Activated naive CD4-positive, alpha-beta T cell treated with anti-CD3 and anti-CD28 coated beads, Interleukin-2, amount 50 U/mL, for 24 hours (primary cell): ENCODE measurements around the gene SLC6A8.

Experiments
- H3K27ac Mint-ChIP-seq: one replicate; pipeline ENCODE4 v1.8.0; 2021; ENCODE audit warnings: mild to moderate bottlenecking, mixed read lengths
- H3K27me3 Mint-ChIP-seq: one replicate; pipeline ENCODE4 v1.8.0; 2021; ENCODE audit warnings: mixed read lengths
- H3K36me3 Mint-ChIP-seq: one replicate; pipeline ENCODE4 v1.8.0; 2021; ENCODE audit warnings: mixed read lengths
- H3K4me1 Mint-ChIP-seq: one replicate; pipeline ENCODE4 v1.8.0; 2021; ENCODE audit warnings: mixed read lengths
- H3K4me3 Mint-ChIP-seq: one replicate; pipeline ENCODE4 v1.8.0; 2021; ENCODE audit warnings: mild to moderate bottlenecking, mixed read lengths
- H3K9me3 Mint-ChIP-seq: one replicate; pipeline ENCODE4 v1.8.0; 2021; ENCODE audit warnings: mixed read lengths

The SLC6A8 gene

DNA sequence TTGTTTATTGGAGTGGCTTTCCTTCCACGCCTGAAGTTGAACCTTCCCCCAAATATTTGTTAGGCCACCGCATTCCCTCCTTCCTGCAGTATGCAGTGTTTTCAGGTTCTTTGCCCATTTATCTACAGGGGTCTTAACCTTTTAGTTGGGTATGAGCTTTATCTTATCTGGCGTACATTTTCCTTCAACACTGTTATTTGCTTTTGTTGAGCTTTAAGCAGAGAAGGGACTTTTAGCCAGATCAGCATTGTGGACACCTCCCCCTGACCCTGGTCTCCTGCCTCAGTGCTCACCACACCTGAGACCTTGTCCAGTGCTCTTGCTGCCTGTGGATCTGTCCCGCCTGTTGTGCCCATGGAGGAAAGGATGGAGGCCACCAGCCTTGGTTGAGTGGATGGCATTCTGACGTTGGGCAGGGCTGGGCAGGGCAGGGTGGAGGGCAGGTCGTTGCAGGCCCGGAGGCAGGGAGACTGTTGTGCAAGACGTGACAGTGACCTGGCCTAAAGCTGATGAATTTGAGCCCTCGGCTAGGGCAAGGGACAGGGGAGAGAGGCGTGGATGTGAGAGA lies 41.7 kb upstream of the SLC6A8 start:
- Mint-ChIP-seq H3K27me3 (peaks cover 13% of the 10 kb centered on the region), H3K4me3 (no peak overlapping the region), H3K4me1 (peaks cover 7% of the 10 kb centered on the region), H3K27ac (no peak overlapping the region), H3K9me3 (no peaks in the 10 kb centered on the region), H3K36me3 (no peaks in the 10 kb centered on the region)

GRCh38 chrX:153646620-153647373 lies 40.9 kb upstream of the SLC6A8 start, which contains the start of gene DUSP9:
TSS of gene DUSP9 (plus strand) at chrX:153647203. CDS start at chrX:153647954, 751 bp downstream.
- H3K4me1 Mint-ChIP-seq = peaks cover 4% of the 10 kb centered on the region
- H3K27ac Mint-ChIP-seq = no peak within 1 kb of the TSS
- peaks cover 10% of the 10 kb centered on the region for H3K27me3 Mint-ChIP-seq
- no peaks in the 10 kb centered on the region for H3K36me3 Mint-ChIP-seq
- no peaks in the 10 kb centered on the region for H3K9me3 Mint-ChIP-seq
- H3K4me3 Mint-ChIP-seq = peak within 1 kb of the TSS; percentile 33

DNA sequence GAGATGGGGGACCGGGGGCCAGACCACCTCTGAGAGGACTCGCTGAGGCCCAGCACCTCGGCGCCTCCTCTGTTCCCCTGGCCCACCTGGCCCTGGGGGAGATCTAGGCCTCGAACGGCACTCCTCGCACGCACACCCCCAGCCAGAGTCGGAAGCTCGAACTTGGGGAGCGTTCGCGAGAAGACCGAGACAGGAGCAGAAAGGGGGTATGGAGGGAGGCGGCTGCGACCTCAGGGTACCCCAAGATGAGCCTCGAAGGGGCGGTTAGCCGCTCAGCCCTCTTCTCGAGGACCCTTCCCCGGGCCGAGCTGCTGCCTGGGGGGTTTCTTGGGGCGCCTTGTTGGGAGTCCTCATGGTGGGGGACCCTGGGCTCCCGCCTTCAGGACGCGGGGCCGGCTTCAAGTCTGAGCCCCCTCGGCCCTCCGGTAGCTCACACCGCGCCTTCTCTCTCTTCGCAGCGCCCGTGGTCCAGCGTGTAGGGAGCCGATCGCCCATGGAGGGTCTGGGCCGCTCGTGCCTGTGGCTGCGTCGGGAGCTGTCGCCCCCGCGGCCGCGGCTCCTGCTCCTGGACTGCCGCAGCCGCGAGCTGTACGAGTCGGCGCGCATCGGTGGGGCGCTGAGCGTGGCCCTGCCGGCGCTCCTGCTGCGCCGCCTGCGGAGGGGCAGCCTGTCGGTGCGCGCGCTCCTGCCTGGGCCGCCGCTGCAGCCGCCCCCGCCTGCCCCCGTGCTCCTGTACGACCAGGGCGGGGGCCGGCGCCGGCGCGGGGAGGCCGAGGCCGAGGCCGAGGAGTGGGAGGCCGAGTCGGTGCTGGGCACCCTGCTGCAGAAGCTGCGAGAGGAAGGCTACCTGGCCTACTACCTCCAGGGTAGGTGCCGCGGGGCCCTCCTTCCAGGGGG lies 40.0 kb upstream of the SLC6A8 start:
- H3K4me3 Mint-ChIP-seq = peak overlapping the region; percentile 33
- H3K36me3 Mint-ChIP-seq = no peaks in the 10 kb centered on the region
- H3K27me3 Mint-ChIP-seq = peaks cover 9% of the 10 kb centered on the region
- H3K27ac Mint-ChIP-seq = no peak overlapping the region
- H3K9me3 Mint-ChIP-seq = no peaks in the 10 kb centered on the region
- peaks cover 3% of the 10 kb centered on the region for H3K4me1 Mint-ChIP-seq

GRCh38 chrX:153648358-153649177 lies 39.2 kb upstream of the SLC6A8 start:
- H3K27me3 Mint-ChIP-seq = peaks cover 6% of the 10 kb centered on the region
- no peaks in the 10 kb centered on the region for H3K36me3 Mint-ChIP-seq
- no peak overlapping the region for H3K27ac Mint-ChIP-seq
- no peaks in the 10 kb centered on the region for H3K4me1 Mint-ChIP-seq
- no peaks in the 10 kb centered on the region for H3K9me3 Mint-ChIP-seq
- no peak overlapping the region for H3K4me3 Mint-ChIP-seq

GRCh38 chrX:153649178-153649914 lies 38.4 kb upstream of the SLC6A8 start:
- H3K9me3 Mint-ChIP-seq = no peaks in the 10 kb centered on the region
- no peak overlapping the region for H3K4me3 Mint-ChIP-seq
- peaks cover 6% of the 10 kb centered on the region for H3K27me3 Mint-ChIP-seq
- H3K27ac Mint-ChIP-seq = no peak overlapping the region
- H3K4me1 Mint-ChIP-seq = no peaks in the 10 kb centered on the region
- no peaks in the 10 kb centered on the region for H3K36me3 Mint-ChIP-seq

DNA sequence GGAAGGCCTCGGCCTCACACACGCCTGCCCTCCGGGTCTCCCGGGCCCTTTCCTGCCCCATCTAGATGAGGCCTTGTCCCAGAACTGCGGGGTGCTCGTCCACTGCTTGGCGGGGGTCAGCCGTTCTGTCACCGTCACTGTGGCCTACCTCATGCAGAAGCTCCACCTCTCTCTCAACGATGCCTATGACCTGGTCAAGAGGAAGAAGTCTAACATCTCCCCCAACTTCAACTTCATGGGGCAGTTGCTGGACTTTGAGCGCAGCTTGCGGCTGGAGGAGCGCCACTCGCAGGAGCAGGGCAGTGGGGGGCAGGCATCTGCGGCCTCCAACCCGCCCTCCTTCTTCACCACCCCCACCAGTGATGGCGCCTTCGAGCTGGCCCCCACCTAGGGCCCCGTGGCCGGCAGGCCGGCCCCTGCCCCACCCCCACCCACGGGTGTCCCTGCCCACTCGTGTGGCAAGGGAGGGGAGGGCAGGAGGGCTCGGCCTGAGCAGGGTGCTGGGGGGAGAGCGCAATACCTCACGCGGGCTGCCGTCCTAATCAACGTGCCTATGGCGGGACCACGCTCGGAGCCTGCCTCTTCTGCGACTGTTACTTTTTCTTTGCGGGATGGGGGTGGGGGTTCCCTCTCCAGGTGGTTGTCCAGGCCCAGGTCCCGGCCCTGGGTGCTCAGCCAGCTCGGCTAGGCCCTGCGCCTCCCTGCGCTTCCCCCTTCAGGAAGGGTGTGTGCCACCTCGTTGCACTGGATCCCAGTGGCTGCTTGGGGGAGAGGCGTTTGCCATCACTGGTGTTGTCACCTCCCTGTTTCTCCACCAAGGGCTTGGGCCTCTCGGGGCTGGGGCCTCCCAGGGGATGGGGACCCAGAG lies 37.6 kb upstream of the SLC6A8 start:
- no peaks in the 10 kb centered on the region for H3K36me3 Mint-ChIP-seq
- no peak overlapping the region for H3K4me3 Mint-ChIP-seq
- H3K27ac Mint-ChIP-seq = no peak overlapping the region
- H3K27me3 Mint-ChIP-seq = peaks cover 3% of the 10 kb centered on the region
- H3K9me3 Mint-ChIP-seq = no peaks in the 10 kb centered on the region
- no peaks in the 10 kb centered on the region for H3K4me1 Mint-ChIP-seq

- H3K9me3 Mint-ChIP-seq = no peaks in the 10 kb centered on the region
- no peak overlapping the region for H3K4me3 Mint-ChIP-seq
- H3K27me3 Mint-ChIP-seq = peaks cover 3% of the 10 kb centered on the region
- no peaks in the 10 kb centered on the region for H3K4me1 Mint-ChIP-seq
- no peaks in the 10 kb centered on the region for H3K36me3 Mint-ChIP-seq
- no peak overlapping the region for H3K27ac Mint-ChIP-seq
Observed at GRCh38 chrX:153650959-153651358, 36.8 kb upstream of the SLC6A8 start.

- Mint-ChIP-seq H3K36me3 (no peaks in the 10 kb centered on the region), H3K27me3 (no peaks in the 10 kb centered on the region), H3K4me1 (no peaks in the 10 kb centered on the region), H3K27ac (no peak overlapping the region), H3K4me3 (no peak overlapping the region), H3K9me3 (no peaks in the 10 kb centered on the region)
Observed at GRCh38 chrX:153651540-153652079, 36.1 kb upstream of the SLC6A8 start.

DNA sequence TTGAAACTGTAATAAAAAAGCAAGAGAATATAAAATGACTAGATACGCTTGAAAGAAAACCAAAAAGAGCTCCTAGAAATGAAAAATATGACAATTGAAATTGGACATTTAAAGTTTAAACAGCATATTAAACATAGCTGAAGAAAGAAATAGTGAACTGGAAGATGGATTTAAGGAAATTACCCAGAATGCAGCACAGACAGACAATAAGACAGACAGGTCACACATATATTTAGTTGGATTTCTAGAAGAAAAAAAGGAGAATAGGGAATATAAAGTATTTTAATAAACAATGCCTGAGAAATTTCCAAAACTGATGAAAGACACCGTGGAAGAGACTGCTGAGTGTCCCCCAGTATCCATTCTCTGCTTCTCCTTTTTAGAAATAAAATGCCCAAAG lies 34.2 kb upstream of the SLC6A8 start:
- Mint-ChIP-seq H3K36me3 (no peaks in the 10 kb centered on the region), H3K9me3 (no peaks in the 10 kb centered on the region), H3K4me1 (no peaks in the 10 kb centered on the region), H3K27me3 (no peaks in the 10 kb centered on the region), H3K4me3 (no peak overlapping the region), H3K27ac (no peak overlapping the region)

DNA sequence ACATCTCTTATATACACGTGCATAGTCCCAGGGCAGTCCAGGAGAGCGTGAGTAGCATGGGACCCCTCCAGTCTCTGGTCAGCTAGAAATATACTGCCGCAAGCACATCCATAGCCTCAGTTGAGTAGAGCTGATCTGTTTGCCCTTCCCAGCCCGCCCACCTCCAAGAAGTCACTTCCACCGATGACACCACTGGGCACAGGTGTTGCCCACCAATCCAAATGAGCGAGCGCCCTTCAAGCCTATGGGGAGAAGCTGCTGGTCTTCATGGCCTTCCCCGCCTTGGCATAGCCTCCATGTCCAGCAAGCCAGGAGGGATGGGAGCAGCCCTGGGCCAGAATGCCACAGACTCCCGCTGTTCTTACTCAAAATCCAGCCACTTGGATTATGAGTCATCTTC lies 30.6 kb upstream of the SLC6A8 start:
- H3K27me3 Mint-ChIP-seq = no peaks in the 10 kb centered on the region
- H3K4me3 Mint-ChIP-seq = no peak overlapping the region
- H3K27ac Mint-ChIP-seq = no peak overlapping the region
- H3K36me3 Mint-ChIP-seq = no peaks in the 10 kb centered on the region
- H3K4me1 Mint-ChIP-seq = peaks cover 3% of the 10 kb centered on the region
- H3K9me3 Mint-ChIP-seq = no peaks in the 10 kb centered on the region

GRCh38 chrX:153659268-153659667 lies 28.5 kb upstream of the SLC6A8 start:
- Mint-ChIP-seq H3K9me3 (no peaks in the 10 kb centered on the region), H3K36me3 (no peaks in the 10 kb centered on the region), H3K4me3 (no peak overlapping the region), H3K27ac (no peak overlapping the region), H3K4me1 (peaks cover 4% of the 10 kb centered on the region), H3K27me3 (peaks cover 1% of the 10 kb centered on the region)

DNA sequence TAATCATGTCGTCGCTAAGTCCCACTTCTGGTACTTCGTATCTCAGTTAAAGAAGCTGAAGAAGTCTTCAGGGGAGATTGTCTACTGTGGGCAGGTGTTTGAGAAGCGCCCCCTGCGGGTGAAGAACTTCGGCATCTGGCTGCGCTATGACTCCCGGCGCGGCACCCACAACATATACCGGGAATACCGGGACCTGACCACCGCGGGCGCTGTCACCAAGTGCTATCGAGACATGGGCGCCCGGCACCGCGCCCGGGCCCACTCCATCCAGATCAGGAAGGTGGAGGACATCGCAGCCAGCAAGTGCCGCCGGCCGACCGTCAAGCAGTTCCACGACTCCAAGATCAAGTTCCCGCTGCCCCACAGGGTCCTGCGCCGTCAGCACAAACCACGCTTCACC lies 25.5 kb upstream of the SLC6A8 start:
- Mint-ChIP-seq H3K4me3 (peak overlapping the region; percentile 62), H3K27me3 (peaks cover 3% of the 10 kb centered on the region), H3K9me3 (no peaks in the 10 kb centered on the region), H3K4me1 (peaks cover 4% of the 10 kb centered on the region), H3K36me3 (no peaks in the 10 kb centered on the region), H3K27ac (no peak overlapping the region)

DNA sequence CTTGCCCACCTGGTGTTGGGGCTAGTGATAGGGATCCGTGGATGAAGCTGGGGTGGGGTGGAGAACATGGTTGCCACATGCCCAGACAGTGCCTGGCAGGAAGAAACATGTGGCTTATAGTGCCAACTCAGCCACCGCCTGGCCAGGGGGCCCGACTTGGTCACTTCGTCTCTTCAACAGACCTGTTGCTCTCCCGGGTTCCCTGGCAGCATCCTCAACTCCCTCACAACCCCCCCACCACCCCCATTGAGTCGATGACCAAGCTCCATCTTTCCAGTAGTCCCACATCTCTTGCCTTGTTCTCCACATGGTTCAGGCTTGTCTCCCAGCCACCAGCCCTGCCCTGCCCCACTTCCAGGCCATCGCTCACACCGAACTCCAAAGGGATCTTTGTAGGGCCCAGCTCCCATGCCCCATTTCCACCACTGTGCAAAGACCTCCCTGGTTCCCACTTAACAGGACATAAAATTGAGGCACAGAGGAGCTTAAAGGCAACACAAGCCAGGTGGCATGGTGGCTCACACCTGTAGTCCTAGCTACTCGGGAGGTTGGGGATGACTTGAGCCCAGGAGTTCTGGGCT lies 21.9 kb upstream of the SLC6A8 start:
- no peak overlapping the region for H3K27ac Mint-ChIP-seq
- no peak overlapping the region for H3K4me3 Mint-ChIP-seq
- no peaks in the 10 kb centered on the region for H3K9me3 Mint-ChIP-seq
- H3K4me1 Mint-ChIP-seq = peaks cover 10% of the 10 kb centered on the region
- H3K36me3 Mint-ChIP-seq = no peaks in the 10 kb centered on the region
- H3K27me3 Mint-ChIP-seq = peaks cover 3% of the 10 kb centered on the region
